KMS-11 (cell line): Measurements from ENCODE around the gene CAMKMT.

Source experiments
- H2AFZ ChIP-seq: fragments of 200-600 bp; sonication (generic); 2 replicates; pipeline ENCODE4 v1.6.1; 2016; ENCODE audit warnings: antibody characterized with exemption, mixed run types, low read depth
- H3K27ac ChIP-seq: fragments of 200-600 bp; sonication (generic); 2 replicates; pipeline ENCODE4 v1.6.1; 2016; ENCODE audit warnings: mild to moderate bottlenecking, mixed run types
- H3K27me3 ChIP-seq: fragments of 200-600 bp; sonication (generic); 2 replicates; pipeline ENCODE4 v1.6.1; 2017; ENCODE audit warnings: mild to moderate bottlenecking, low read depth, mixed run types, moderate library complexity; ENCODE audit not compliant: insufficient read depth
- H3K36me3 ChIP-seq: fragments of 200-600 bp; sonication (generic); 2 replicates; pipeline ENCODE4 v1.6.1; 2017; ENCODE audit warnings: mild to moderate bottlenecking, mixed run types; ENCODE audit not compliant: insufficient read depth
- H3K4me1 ChIP-seq: fragments of 200-600 bp; sonication (generic); 2 replicates; pipeline ENCODE4 v1.6.1; 2016; ENCODE audit warnings: mild to moderate bottlenecking, low read depth, mixed run types; ENCODE audit not compliant: poor library complexity, severe bottlenecking
- H3K4me2 ChIP-seq: fragments of 200-600 bp; sonication (generic); 2 replicates; pipeline ENCODE4 v1.7.0; 2016; ENCODE audit warnings: mild to moderate bottlenecking, mixed run types
- H3K4me3 ChIP-seq: fragments of 200-600 bp; sonication (generic); IDR thresholded peaks from 2 replicates; pipeline ENCODE4 v1.6.1; 2017; ENCODE audit warnings: low read depth, low read length, mixed read lengths; ENCODE audit not compliant: insufficient read depth
- H3K79me2 ChIP-seq: fragments of 200-600 bp; sonication (generic); 2 replicates; pipeline ENCODE4 v1.6.1; 2016; ENCODE audit warnings: low read depth, mixed run types; ENCODE audit not compliant: insufficient read depth
- H3K9ac ChIP-seq: fragments of 200-600 bp; sonication (generic); 2 replicates; pipeline ENCODE4 v1.6.1; 2016; ENCODE audit warnings: mild to moderate bottlenecking, mixed run types
- H4K20me1 ChIP-seq: fragments of 200-600 bp; sonication (generic); 2 replicates; pipeline ENCODE4 v1.6.1; 2016; ENCODE audit warnings: mild to moderate bottlenecking, mixed run types; ENCODE audit not compliant: insufficient read depth
- TF ChIP-seq, protein P1 (sequence below): fragments of 200-600 bp; sonication (generic); conservative IDR thresholded peaks from 2 replicates; pipeline ENCODE4 v1.6.1; 2017; ENCODE audit warnings: low read depth, mild to moderate bottlenecking, antibody characterized with exemption, low read length, moderate library complexity, mixed read lengths

CAMKMT gene

DNA sequence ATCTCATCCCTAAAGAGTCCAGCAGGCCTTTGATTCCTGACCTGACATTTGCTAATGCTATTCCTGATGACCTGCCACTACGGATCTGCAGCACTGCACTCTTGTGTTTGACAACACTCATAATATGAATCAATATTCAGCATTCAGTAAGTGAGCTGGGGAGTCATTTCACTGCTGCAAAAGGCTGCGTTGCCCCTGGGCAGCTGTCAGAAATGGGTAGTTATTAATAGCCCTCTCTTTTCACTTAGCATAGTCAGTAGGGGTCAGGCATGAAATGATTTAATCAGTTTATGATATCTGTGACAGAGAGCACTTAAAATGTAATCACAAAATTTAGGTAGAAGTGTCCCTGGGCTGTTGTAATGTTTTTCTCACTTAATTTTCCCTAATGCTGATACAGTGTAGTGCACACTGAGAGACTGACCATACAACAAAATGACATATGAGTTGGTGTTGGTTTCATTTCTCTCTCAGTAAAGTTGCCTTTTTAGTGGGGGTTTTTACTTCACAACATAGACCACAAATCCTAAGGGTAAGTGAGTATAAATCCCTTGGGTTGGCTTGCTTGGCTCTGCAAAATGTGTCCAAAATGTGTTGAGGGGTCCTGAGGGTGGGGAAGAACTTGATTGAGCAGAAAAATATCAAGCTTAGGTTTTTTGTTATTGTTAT is 184.8 kb downstream of the CAMKMT start:
- H3K4me1 ChIP-seq: no peaks in the 10 kb centered on the region
- no peaks in the 10 kb centered on the region for H3K36me3 ChIP-seq
- no peaks in the 10 kb centered on the region for H3K27me3 ChIP-seq
- H3K4me2 ChIP-seq: no peak overlapping the region
- H3K27ac ChIP-seq: no peak overlapping the region
- H4K20me1 ChIP-seq: no peaks in the 10 kb centered on the region
- H3K9ac ChIP-seq: no peak overlapping the region
- TF ChIP-seq, protein P1, sequence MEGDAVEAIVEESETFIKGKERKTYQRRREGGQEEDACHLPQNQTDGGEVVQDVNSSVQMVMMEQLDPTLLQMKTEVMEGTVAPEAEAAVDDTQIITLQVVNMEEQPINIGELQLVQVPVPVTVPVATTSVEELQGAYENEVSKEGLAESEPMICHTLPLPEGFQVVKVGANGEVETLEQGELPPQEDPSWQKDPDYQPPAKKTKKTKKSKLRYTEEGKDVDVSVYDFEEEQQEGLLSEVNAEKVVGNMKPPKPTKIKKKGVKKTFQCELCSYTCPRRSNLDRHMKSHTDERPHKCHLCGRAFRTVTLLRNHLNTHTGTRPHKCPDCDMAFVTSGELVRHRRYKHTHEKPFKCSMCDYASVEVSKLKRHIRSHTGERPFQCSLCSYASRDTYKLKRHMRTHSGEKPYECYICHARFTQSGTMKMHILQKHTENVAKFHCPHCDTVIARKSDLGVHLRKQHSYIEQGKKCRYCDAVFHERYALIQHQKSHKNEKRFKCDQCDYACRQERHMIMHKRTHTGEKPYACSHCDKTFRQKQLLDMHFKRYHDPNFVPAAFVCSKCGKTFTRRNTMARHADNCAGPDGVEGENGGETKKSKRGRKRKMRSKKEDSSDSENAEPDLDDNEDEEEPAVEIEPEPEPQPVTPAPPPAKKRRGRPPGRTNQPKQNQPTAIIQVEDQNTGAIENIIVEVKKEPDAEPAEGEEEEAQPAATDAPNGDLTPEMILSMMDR: no peak
- no peak overlapping the region for H3K4me3 ChIP-seq
- no peak overlapping the region for H2AFZ ChIP-seq
- no peaks in the 10 kb centered on the region for H3K79me2 ChIP-seq

DNA sequence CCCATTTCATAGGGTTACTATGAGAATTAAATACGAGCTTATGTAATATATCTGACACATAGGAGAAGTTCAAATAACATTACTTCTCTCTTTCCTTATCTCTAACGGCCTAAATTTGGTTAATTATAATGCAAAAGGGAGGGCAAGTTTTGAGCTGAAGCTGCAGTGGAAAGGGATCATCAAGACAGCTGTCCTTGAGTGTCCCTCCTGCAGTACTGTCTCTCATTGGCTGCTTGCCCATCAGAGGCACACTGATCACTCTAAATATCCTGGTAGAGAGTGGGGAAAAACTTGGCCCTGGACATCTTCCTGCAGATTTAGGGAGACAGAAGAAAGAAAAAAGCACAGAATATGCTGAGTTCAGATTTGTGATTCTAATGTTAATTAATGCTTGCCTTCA is 186.0 kb downstream of the CAMKMT start:
- Histone ChIP-seq H2AFZ (no peak overlapping the region), H3K79me2 (no peaks in the 10 kb centered on the region), H4K20me1 (no peaks in the 10 kb centered on the region), H3K36me3 (no peaks in the 10 kb centered on the region), H3K4me1 (no peaks in the 10 kb centered on the region), H3K27me3 (no peaks in the 10 kb centered on the region), H3K4me2 (no peak overlapping the region), H3K27ac (no peak overlapping the region), H3K9ac (no peak overlapping the region), H3K4me3 (no peak overlapping the region)
- TF ChIP-seq, protein P1: no peak

DNA sequence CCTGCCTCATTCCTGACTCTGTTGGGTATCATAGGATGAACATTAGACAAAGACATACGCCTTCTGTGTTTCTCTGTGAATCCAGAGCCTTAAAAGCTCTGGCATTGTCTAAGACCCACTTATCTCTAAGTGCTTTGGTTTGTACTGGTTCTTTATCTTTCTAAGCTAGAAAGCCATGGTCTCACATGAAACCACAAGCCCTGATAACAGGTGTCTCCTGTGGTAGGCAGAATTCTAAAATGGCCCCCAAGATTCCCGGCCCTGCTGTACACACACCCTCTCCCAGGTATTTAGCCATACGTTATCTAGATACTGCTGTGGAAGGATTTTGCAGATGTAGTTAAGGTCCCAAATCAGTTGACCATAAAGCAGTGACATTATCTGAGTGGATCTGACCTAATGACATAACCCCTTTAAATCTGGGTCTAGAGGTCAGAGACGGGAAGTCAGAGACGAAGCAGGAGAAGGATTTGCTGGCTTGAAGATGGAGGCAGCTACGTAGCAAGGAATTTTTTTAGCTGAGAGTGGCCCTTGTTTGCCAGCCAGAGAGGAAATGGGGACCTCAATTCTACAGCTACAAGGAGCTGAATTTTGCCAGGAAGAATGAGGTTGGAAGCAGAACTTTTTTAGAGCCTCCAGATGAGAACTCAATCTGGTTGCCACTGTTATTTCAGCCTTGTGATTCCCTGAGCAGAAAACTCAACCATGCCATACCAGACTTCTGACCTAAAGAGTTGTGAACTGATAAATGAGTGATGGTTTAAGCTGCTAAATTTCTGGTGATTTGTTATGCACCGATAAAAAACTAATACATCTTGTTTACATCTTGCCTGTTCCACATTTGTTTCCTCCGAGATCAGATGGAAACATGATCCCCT is 186.7 kb downstream of the CAMKMT start:
- Histone ChIP-seq H3K79me2 (no peaks in the 10 kb centered on the region), H4K20me1 (no peaks in the 10 kb centered on the region), H3K9ac (no peak overlapping the region), H3K4me2 (no peak overlapping the region), H3K4me1 (no peaks in the 10 kb centered on the region), H2AFZ (no peak overlapping the region), H3K36me3 (no peaks in the 10 kb centered on the region), H3K4me3 (no peak overlapping the region), H3K27ac (no peak overlapping the region), H3K27me3 (no peaks in the 10 kb centered on the region)
- TF ChIP-seq, protein P1: no peak

DNA sequence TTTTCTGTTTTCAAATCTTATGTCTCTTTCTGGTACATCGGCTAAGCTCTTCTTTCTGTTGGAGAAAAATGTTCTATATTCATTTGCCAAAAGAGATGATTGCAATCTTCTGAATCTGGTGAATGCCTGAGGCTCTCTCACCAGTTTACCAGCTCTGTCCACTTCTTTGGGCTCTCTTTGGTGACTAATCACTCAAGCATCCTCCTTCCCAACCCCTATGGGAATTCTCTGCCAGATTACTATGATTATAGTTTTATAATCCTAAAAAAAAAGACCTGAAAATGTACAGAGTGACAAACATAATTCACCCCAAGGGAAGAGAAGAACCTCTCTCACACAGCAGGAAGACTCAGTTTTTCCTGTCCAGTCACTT is 187.3 kb downstream of the CAMKMT start:
- H3K36me3 ChIP-seq: no peaks in the 10 kb centered on the region
- no peaks in the 10 kb centered on the region for H3K27me3 ChIP-seq
- H3K27ac ChIP-seq: no peak overlapping the region
- TF ChIP-seq, protein P1: no peak
- H3K4me3 ChIP-seq: no peak overlapping the region
- no peaks in the 10 kb centered on the region for H4K20me1 ChIP-seq
- H3K79me2 ChIP-seq: no peaks in the 10 kb centered on the region
- H3K9ac ChIP-seq: no peak overlapping the region
- no peaks in the 10 kb centered on the region for H3K4me1 ChIP-seq
- no peak overlapping the region for H2AFZ ChIP-seq
- no peak overlapping the region for H3K4me2 ChIP-seq
